ENCODE results near the gene LCE3A. TPM values are rescaled to one million over a fixed set of nuclear protein-coding genes. Genes with fewer than 3 reads are reported as not detected.

Gene LCE3A
- total RNA-seq, 1 donor from 2014 or later = not detected

- Histone ChIP-seq H3K36me3 (ENCODE audit: control insufficient read depth, insufficient read depth, low read length) (no peaks in the 10 kb centered on the region), H3K27me3 (ENCODE audit: control insufficient read depth, insufficient read depth, low read length) (no peaks in the 10 kb centered on the region), H3K4me3 (ENCODE audit: low read depth, low read length) (no peak overlapping the region)
- no peak for TF ChIP-seq CTCF (IDR thresholded peaks at IDR 0.05; ENCODE audit: insufficient read depth, low read length, poor library complexity, severe bottlenecking)
- no peak for DNase-seq (ENCODE audit: low read depth)
Measured at GRCh38 chr1:152630596-152630995, 7.7 kb upstream of the LCE3A start.

GRCh38 chr1:152626744-152627143, 3.8 kb upstream of the LCE3A start:
- no peaks in the 10 kb centered on the region for H3K27me3 ChIP-seq (ENCODE audit: control insufficient read depth, insufficient read depth, low read length)
- no peaks in the 10 kb centered on the region for H3K36me3 ChIP-seq (ENCODE audit: control insufficient read depth, insufficient read depth, low read length)
- no peak for TF ChIP-seq CTCF (IDR thresholded peaks at IDR 0.05; ENCODE audit: insufficient read depth, low read length, poor library complexity, severe bottlenecking)
- no peak for DNase-seq (ENCODE audit: low read depth)
- H3K4me3 ChIP-seq (ENCODE audit: low read depth, low read length) = no peak overlapping the region

GRCh38 chr1:152623203-152623844, 421 bp upstream of the LCE3A start:
- no peaks in the 10 kb centered on the region for H3K36me3 ChIP-seq (ENCODE audit: control insufficient read depth, insufficient read depth, low read length)
- no peak for DNase-seq (ENCODE audit: low read depth)
- no peak overlapping the region for H3K4me3 ChIP-seq (ENCODE audit: low read depth, low read length)
- peak; percentile 13 for TF ChIP-seq CTCF (IDR thresholded peaks at IDR 0.05; ENCODE audit: insufficient read depth, low read length, poor library complexity, severe bottlenecking)
- no peaks in the 10 kb centered on the region for H3K27me3 ChIP-seq (ENCODE audit: control insufficient read depth, insufficient read depth, low read length)

- Histone ChIP-seq H3K36me3 (ENCODE audit: control insufficient read depth, insufficient read depth, low read length) (no peaks in the 10 kb centered on the region), H3K27me3 (ENCODE audit: control insufficient read depth, insufficient read depth, low read length) (no peaks in the 10 kb centered on the region), H3K4me3 (ENCODE audit: low read depth, low read length) (no peak overlapping the region)
- TF ChIP-seq CTCF (IDR thresholded peaks at IDR 0.05; ENCODE audit: insufficient read depth, low read length, poor library complexity, severe bottlenecking) = no peak
- no peak for DNase-seq (ENCODE audit: low read depth)
Measured at GRCh38 chr1:152621993-152622392, 910 bp downstream of the LCE3A start.

GRCh38 chr1:152613511-152613910, 9.4 kb downstream of the LCE3A start, which contains the start of gene LCE3B:
TSS of gene LCE3B (plus strand) at chr1:152613811. CDS start at chr1:152613811, 0 bp downstream.
- Histone ChIP-seq H3K4me3 (ENCODE audit: low read depth, low read length) (no peak within 1 kb of the TSS), H3K36me3 (ENCODE audit: control insufficient read depth, insufficient read depth, low read length) (no peaks in the 10 kb centered on the region), H3K27me3 (ENCODE audit: control insufficient read depth, insufficient read depth, low read length) (no peaks in the 10 kb centered on the region)
- DNase-seq (ENCODE audit: low read depth) = no peak
- no peak for TF ChIP-seq CTCF (IDR thresholded peaks at IDR 0.05; ENCODE audit: insufficient read depth, low read length, poor library complexity, severe bottlenecking)

- no peak for TF ChIP-seq CTCF (IDR thresholded peaks at IDR 0.05; ENCODE audit: insufficient read depth, low read length, poor library complexity, severe bottlenecking)
- DNase-seq (ENCODE audit: low read depth) = no peak
- H3K36me3 ChIP-seq (ENCODE audit: control insufficient read depth, insufficient read depth, low read length) = no peaks in the 10 kb centered on the region
- H3K4me3 ChIP-seq (ENCODE audit: low read depth, low read length) = no peak within 1 kb of the TSS
- H3K27me3 ChIP-seq (ENCODE audit: control insufficient read depth, insufficient read depth, low read length) = no peaks in the 10 kb centered on the region
Measured at GRCh38 chr1:152599934-152600333, 23.0 kb downstream of the LCE3A start, which contains the start of gene LCE3C. TSS of gene LCE3C (plus strand) at chr1:152600234. CDS start at chr1:152600732, 498 bp downstream.
